ENCODE data around the gene M1AP. TPM values are rescaled to one million over a fixed set of nuclear protein-coding genes. Genes with fewer than 3 reads are reported as not detected.

Gene M1AP
- total and polyA plus RNA-seq, 9 of the 15 experiments (the other 6 are each of a cell fraction or from before 2014, with no cell fraction given), result 0.06 to 0.33 (median 0.11) TPM; not detected in 4

DNA sequence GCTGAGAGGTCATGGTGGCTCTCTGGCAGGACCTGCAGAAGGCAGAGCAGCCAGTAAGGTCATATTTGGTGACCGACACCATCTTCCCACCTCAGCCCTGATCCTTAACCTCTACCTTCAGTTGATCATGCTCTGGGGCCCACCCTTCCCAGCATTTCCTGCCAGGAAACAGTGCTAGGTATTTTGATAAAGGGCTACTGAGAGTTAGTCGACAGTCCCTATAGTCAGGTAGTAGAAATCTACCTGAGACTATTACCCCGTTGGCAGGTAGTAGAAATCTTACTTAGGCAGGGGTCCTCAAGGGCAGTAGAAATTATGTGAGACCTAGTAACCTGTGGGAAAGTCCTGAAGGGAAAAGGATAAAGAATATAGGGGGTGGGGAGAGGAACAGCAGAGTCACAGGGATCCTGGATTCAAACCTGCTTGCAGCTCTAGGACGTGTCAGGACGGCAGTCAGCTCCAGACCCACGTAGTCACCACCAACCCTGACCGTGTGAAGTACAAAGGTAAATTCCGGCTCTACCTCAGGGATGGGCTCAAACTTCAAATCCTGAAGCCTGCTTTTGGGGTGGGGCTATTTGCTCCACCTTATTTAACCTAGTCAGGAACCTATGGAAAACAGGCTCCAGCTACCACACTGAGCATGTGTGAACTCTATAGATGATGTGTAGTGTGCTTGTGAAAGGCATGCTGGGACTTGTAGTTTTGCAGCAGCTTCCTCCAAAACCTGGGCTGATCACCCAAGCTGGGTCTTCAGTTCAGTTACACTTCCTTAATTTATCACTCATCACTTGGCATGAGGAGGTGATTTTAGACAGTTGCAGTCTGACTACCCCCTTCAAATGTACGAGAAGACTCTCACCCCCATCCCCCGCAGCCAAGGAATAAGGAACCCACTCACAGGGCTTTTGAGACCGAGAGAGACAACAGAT, 122.1 kb downstream of the M1AP start, which contains the start of gene DQX1 (continued):
- TF ChIP-seq SMAD1 (IDR thresholded peaks at IDR 0.05; ENCODE audit: low read depth, low read length, partially characterized antibody) (no peak), EGR1 (conservative IDR thresholded peaks at IDR 0.05) (0 out of 2 replicates have a peak, but pooled peaks have one; percentile 9), NRF1 (conservative IDR thresholded peaks at IDR 0.05 in 1 of 2, IDR thresholded peaks at IDR 0.05 in 1 of 2) (peak; percentile 79 to 83), TRIM28 (IDR thresholded peaks at IDR 0.05) (peak; percentile 97), PTTG1 (tag; IDR thresholded peaks at IDR 0.05; ENCODE audit: low read depth) (no peak), TCF7 (IDR thresholded peaks at IDR 0.05; ENCODE audit: borderline replicate concordance) (no peak), ATF7 (IDR thresholded peaks at IDR 0.05) (peak; percentile 69), MYC (IDR thresholded peaks at IDR 0.05; ENCODE audit: low read depth, low read length) (no peak), MYC (CRISPR knock-in tag; IDR thresholded peaks at IDR 0.05; ENCODE audit: borderline replicate concordance, low read depth) (no peak), XRCC4 (IDR thresholded peaks at IDR 0.05; ENCODE audit: extremely low read depth, insufficient read depth, insufficient read length) (no peak), MTA2 (IDR thresholded peaks at IDR 0.05; ENCODE audit: low read depth) (no peak), JUND (IDR thresholded peaks at IDR 0.05; ENCODE audit: borderline replicate concordance, low read depth, low read length) (peak; percentile 43; the same call in 1 of the 2 replicates), JUND (tag; IDR thresholded peaks at IDR 0.05; ENCODE audit: borderline replicate concordance, low read depth, low read length) (peak; percentile 33; the same call in 2 of the 3 replicates), HCFC1 (IDR thresholded peaks at IDR 0.05; ENCODE audit: low read depth, low read length) (peak; percentile 88)
- TF ChIP-seq, protein P1, sequence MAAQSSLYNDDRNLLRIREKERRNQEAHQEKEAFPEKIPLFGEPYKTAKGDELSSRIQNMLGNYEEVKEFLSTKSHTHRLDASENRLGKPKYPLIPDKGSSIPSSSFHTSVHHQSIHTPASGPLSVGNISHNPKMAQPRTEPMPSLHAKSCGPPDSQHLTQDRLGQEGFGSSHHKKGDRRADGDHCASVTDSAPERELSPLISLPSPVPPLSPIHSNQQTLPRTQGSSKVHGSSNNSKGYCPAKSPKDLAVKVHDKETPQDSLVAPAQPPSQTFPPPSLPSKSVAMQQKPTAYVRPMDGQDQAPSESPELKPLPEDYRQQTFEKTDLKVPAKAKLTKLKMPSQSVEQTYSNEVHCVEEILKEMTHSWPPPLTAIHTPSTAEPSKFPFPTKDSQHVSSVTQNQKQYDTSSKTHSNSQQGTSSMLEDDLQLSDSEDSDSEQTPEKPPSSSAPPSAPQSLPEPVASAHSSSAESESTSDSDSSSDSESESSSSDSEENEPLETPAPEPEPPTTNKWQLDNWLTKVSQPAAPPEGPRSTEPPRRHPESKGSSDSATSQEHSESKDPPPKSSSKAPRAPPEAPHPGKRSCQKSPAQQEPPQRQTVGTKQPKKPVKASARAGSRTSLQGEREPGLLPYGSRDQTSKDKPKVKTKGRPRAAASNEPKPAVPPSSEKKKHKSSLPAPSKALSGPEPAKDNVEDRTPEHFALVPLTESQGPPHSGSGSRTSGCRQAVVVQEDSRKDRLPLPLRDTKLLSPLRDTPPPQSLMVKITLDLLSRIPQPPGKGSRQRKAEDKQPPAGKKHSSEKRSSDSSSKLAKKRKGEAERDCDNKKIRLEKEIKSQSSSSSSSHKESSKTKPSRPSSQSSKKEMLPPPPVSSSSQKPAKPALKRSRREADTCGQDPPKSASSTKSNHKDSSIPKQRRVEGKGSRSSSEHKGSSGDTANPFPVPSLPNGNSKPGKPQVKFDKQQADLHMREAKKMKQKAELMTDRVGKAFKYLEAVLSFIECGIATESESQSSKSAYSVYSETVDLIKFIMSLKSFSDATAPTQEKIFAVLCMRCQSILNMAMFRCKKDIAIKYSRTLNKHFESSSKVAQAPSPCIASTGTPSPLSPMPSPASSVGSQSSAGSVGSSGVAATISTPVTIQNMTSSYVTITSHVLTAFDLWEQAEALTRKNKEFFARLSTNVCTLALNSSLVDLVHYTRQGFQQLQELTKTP (IDR thresholded peaks at IDR 0.05; ENCODE audit: low read depth in 1 of 2, partially characterized antibody in 2 of 2), result peak in 1 of 2 experiments; percentile 88
- TF ChIP-seq, protein P2, sequence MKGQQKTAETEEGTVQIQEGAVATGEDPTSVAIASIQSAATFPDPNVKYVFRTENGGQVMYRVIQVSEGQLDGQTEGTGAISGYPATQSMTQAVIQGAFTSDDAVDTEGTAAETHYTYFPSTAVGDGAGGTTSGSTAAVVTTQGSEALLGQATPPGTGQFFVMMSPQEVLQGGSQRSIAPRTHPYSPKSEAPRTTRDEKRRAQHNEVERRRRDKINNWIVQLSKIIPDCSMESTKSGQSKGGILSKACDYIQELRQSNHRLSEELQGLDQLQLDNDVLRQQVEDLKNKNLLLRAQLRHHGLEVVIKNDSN (CRISPR knock-in tag; IDR thresholded peaks at IDR 0.05), result no peak
- TF ChIP-seq, protein P3, sequence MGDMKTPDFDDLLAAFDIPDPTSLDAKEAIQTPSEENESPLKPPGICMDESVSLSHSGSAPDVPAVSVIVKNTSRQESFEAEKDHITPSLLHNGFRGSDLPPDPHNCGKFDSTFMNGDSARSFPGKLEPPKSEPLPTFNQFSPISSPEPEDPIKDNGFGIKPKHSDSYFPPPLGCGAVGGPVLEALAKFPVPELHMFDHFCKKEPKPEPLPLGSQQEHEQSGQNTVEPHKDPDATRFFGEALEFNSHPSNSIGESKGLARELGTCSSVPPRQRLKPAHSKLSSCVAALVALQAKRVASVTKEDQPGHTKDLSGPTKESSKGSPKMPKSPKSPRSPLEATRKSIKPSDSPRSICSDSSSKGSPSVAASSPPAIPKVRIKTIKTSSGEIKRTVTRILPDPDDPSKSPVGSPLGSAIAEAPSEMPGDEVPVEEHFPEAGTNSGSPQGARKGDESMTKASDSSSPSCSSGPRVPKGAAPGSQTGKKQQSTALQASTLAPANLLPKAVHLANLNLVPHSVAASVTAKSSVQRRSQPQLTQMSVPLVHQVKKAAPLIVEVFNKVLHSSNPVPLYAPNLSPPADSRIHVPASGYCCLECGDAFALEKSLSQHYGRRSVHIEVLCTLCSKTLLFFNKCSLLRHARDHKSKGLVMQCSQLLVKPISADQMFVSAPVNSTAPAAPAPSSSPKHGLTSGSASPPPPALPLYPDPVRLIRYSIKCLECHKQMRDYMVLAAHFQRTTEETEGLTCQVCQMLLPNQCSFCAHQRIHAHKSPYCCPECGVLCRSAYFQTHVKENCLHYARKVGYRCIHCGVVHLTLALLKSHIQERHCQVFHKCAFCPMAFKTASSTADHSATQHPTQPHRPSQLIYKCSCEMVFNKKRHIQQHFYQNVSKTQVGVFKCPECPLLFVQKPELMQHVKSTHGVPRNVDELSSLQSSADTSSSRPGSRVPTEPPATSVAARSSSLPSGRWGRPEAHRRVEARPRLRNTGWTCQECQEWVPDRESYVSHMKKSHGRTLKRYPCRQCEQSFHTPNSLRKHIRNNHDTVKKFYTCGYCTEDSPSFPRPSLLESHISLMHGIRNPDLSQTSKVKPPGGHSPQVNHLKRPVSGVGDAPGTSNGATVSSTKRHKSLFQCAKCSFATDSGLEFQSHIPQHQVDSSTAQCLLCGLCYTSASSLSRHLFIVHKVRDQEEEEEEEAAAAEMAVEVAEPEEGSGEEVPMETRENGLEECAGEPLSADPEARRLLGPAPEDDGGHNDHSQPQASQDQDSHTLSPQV (IDR thresholded peaks at IDR 0.05), result no peak
